Rectal smooth muscle tissue (tissue), 1 donor: Measurements from ENCODE around the gene MIA.
"Not testable (repeated sequence)": the region's sequence is repeated elsewhere in the genome, so short reads cannot be mapped to it uniquely, and the experiment has no call there.

ENCODE experiments used
- H3K27ac ChIP-seq: one replicate; pipeline ENCODE4 v1.7.0; 2013; ENCODE audit warnings: low read depth, low read length, inconsistent platforms
- H3K27me3 ChIP-seq: one replicate; pipeline ENCODE4 v1.7.0; 2013; ENCODE audit warnings: low read length; ENCODE audit not compliant: control insufficient read depth, insufficient read depth
- H3K36me3 ChIP-seq: one replicate; pipeline ENCODE4 v1.7.0; 2013; ENCODE audit warnings: low read length; ENCODE audit not compliant: control insufficient read depth, insufficient read depth
- H3K4me1 ChIP-seq: one replicate; pipeline ENCODE4 v1.7.0; 2013; ENCODE audit warnings: low read length; ENCODE audit not compliant: control insufficient read depth, insufficient read depth
- H3K4me3 ChIP-seq: one replicate; pipeline ENCODE4 v1.7.0; 2013; ENCODE audit warnings: low read length
- H3K9ac ChIP-seq: one replicate; pipeline ENCODE4 v1.7.0; 2013; ENCODE audit warnings: low read length

Gene MIA

GRCh38 chr19:40776932-40777644, 1.8 kb downstream of the MIA start:
- H3K9ac ChIP-seq: peak overlapping the region; percentile 94
- peak overlapping the region; percentile 81 for H3K4me3 ChIP-seq
- H3K27me3 ChIP-seq: no peaks in the 10 kb centered on the region

GRCh38 chr19:40777645-40777936, 2.3 kb downstream of the MIA start:
- peak overlapping the region; percentile 95 for H3K27ac ChIP-seq
- H3K4me1 ChIP-seq: peaks cover 13% of the 10 kb centered on the region
- no peaks in the 10 kb centered on the region for H3K27me3 ChIP-seq
- H3K9ac ChIP-seq: peak overlapping the region; percentile 94
- peaks cover 4% of the 10 kb centered on the region for H3K36me3 ChIP-seq
- H3K4me3 ChIP-seq: peak overlapping the region; percentile 81

More at GRCh38 chr19:40776932-40777644, 1.8 kb downstream of the MIA start:
- peaks cover 2% of the 10 kb centered on the region for H3K36me3 ChIP-seq
- H3K4me1 ChIP-seq: peaks cover 13% of the 10 kb centered on the region
- peak overlapping the region; percentile 95 for H3K27ac ChIP-seq

GRCh38 chr19:40777937-40778705, 2.8 kb downstream of the MIA start, which contains the start of gene RAB4B:
Gene RAB4B, plus strand, starts transcription at chr19:40778247. Its CDS starts 129 bp downstream, at chr19:40778376.
- Histone ChIP-seq H3K36me3 (peaks cover 4% of the 10 kb centered on the region), H3K27ac (peak within 1 kb of the TSS; percentile 97), H3K4me3 (peak within 1 kb of the TSS; percentile 89), H3K27me3 (no peaks in the 10 kb centered on the region), H3K9ac (peak within 1 kb of the TSS; percentile 94), H3K4me1 (peaks cover 13% of the 10 kb centered on the region)

- peaks cover 4% of the 10 kb centered on the region for H3K36me3 ChIP-seq
- peak overlapping the region; percentile 97 for H3K27ac ChIP-seq
- peak overlapping the region; percentile 89 for H3K4me3 ChIP-seq
- peak overlapping the region; percentile 93 for H3K9ac ChIP-seq
- no peaks in the 10 kb centered on the region for H3K27me3 ChIP-seq
- H3K4me1 ChIP-seq: peaks cover 13% of the 10 kb centered on the region
Measured at GRCh38 chr19:40778706-40779284, 3.5 kb downstream of the MIA start.

GRCh38 chr19:40780582-40780981, 5.3 kb downstream of the MIA start:
- H3K9ac ChIP-seq: no peak overlapping the region
- H3K4me1 ChIP-seq: peaks cover 13% of the 10 kb centered on the region
- no peak overlapping the region for H3K4me3 ChIP-seq
- no peaks in the 10 kb centered on the region for H3K27me3 ChIP-seq
- H3K36me3 ChIP-seq: peaks cover 4% of the 10 kb centered on the region
- H3K27ac ChIP-seq: no peak overlapping the region

- no peak overlapping the region for H3K4me3 ChIP-seq
- H3K27me3 ChIP-seq: no peaks in the 10 kb centered on the region
- H3K27ac ChIP-seq: no peak overlapping the region
- H3K36me3 ChIP-seq: peaks cover 4% of the 10 kb centered on the region
- H3K9ac ChIP-seq: no peak overlapping the region
- H3K4me1 ChIP-seq: peaks cover 13% of the 10 kb centered on the region
Measured at GRCh38 chr19:40781140-40781539, 5.8 kb downstream of the MIA start.

GRCh38 chr19:40783711-40784110, 8.4 kb downstream of the MIA start:
- Histone ChIP-seq H3K36me3 (peaks cover 4% of the 10 kb centered on the region), H3K4me1 (peaks cover 6% of the 10 kb centered on the region), H3K27me3 (no peaks in the 10 kb centered on the region)

GRCh38 chr19:40784146-40784545, 8.8 kb downstream of the MIA start:
- H3K4me1 ChIP-seq, H3K36me3 ChIP-seq, H3K27me3 ChIP-seq, H3K4me3 ChIP-seq, H3K9ac ChIP-seq, H3K27ac ChIP-seq: not testable (repeated sequence)

More at GRCh38 chr19:40783711-40784110, 8.4 kb downstream of the MIA start:
- Histone ChIP-seq H3K27ac (no peak overlapping the region), H3K9ac (no peak overlapping the region), H3K4me3 (no peak overlapping the region)

- Histone ChIP-seq H3K27ac (no peak overlapping the region), H3K4me3 (no peak overlapping the region), H3K36me3 (peaks cover 4% of the 10 kb centered on the region), H3K9ac (no peak overlapping the region), H3K4me1 (no peaks in the 10 kb centered on the region), H3K27me3 (no peaks in the 10 kb centered on the region)
Measured at GRCh38 chr19:40785526-40785925, 10.2 kb downstream of the MIA start.

GRCh38 chr19:40786060-40787037, 11.0 kb downstream of the MIA start:
- Histone ChIP-seq H3K4me3 (no peak overlapping the region), H3K9ac (no peak overlapping the region), H3K36me3 (peaks cover 3% of the 10 kb centered on the region), H3K4me1 (no peaks in the 10 kb centered on the region), H3K27me3 (no peaks in the 10 kb centered on the region), H3K27ac (no peak overlapping the region)

- no peaks in the 10 kb centered on the region for H3K4me1 ChIP-seq
- no peak overlapping the region for H3K9ac ChIP-seq
- no peaks in the 10 kb centered on the region for H3K36me3 ChIP-seq
- H3K27me3 ChIP-seq: no peaks in the 10 kb centered on the region
- no peak overlapping the region for H3K4me3 ChIP-seq
- no peak overlapping the region for H3K27ac ChIP-seq
Measured at GRCh38 chr19:40791349-40791748, 16.0 kb downstream of the MIA start.

GRCh38 chr19:40791996-40792395, 16.7 kb downstream of the MIA start:
- H3K36me3 ChIP-seq: no peaks in the 10 kb centered on the region
- no peak overlapping the region for H3K4me3 ChIP-seq
- no peaks in the 10 kb centered on the region for H3K4me1 ChIP-seq
- H3K27ac ChIP-seq: no peak overlapping the region
- no peaks in the 10 kb centered on the region for H3K27me3 ChIP-seq
- no peak overlapping the region for H3K9ac ChIP-seq
